Astrocyte (in vitro differentiated cells and primary cell): Measurements from ENCODE around the gene SLC2A13.

Experiments used
- EZH2 ChIP-seq: IDR thresholded peaks from 2 replicates; pipeline ENCODE4 v1.6.1; 2012; ENCODE audit warnings: mild to moderate bottlenecking, low read length, inconsistent platforms; ENCODE audit not compliant: insufficient read depth
- TF ChIP-seq, protein P1 (sequence below): IDR thresholded peaks from 2 replicates; pipeline ENCODE4 v1.5.1; 2011; ENCODE audit warnings: low read depth, mild to moderate bottlenecking, inconsistent platforms, low read length, moderate library complexity; ENCODE audit not compliant: insufficient read depth

DNA sequence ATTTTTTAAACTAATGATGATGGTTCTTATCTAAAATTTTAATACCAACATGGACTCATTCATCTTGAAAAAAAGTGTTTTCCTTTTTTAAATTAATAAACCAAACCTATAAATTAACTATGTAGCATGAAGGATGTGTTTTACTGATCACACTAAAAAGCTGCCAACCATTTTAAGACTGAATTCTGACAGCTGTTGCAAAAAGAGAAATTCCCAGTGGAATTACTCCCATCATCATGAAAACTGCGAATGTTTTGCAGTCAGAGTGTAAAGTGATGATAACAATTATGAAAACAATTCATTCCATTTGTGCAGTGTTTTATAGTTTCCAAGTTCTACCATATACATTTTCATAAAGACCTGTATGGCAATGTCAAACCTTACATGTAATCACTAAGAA is 232.8 kb downstream of the SLC2A13 start:
- TF ChIP-seq, protein P1, sequence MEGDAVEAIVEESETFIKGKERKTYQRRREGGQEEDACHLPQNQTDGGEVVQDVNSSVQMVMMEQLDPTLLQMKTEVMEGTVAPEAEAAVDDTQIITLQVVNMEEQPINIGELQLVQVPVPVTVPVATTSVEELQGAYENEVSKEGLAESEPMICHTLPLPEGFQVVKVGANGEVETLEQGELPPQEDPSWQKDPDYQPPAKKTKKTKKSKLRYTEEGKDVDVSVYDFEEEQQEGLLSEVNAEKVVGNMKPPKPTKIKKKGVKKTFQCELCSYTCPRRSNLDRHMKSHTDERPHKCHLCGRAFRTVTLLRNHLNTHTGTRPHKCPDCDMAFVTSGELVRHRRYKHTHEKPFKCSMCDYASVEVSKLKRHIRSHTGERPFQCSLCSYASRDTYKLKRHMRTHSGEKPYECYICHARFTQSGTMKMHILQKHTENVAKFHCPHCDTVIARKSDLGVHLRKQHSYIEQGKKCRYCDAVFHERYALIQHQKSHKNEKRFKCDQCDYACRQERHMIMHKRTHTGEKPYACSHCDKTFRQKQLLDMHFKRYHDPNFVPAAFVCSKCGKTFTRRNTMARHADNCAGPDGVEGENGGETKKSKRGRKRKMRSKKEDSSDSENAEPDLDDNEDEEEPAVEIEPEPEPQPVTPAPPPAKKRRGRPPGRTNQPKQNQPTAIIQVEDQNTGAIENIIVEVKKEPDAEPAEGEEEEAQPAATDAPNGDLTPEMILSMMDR, result no peak
- no peak for TF ChIP-seq EZH2
